IMR-90 (cell line): ENCODE data around the gene ZNF277. TPM values are rescaled to one million over a fixed set of nuclear protein-coding genes. Genes with fewer than 3 reads are reported as not detected.

ENCODE experiments used
- ATAC-seq: fragments of 200-7000 bp; cut with Tn5 transposase; 2 replicates; pipeline ENCODE4 v1.9.1; 2020; ENCODE audit warnings: low read depth, mild to moderate bottlenecking, moderate library complexity
- BruUV-seq: library from RNA; stranded (reverse); fragments of 400-500 nt; replicated peaks from 2 replicates; lab custom pipeline; 2021; lab: Mats Ljungman, UMichigan
- CTCF ChIA-PET: fragments of 300-600 bp; formaldehyde crosslinking; extraction: SDS; loops from one replicate; lab custom pipeline; 2021; ENCODE audit warnings: antibody characterized with exemption; lab: Yijun Ruan, JAX
- POLR2A ChIA-PET: fragments of 300-600 bp; sonication (Branson Sonifier 250); formaldehyde crosslinking; loops from one replicate; lab custom pipeline; 2022; ENCODE audit warnings: antibody characterized with exemption; ENCODE audit not compliant: unreplicated experiment; lab: Charles Lee
- DNase-seq: peaks from one replicate; pipeline ENCODE4 v3.0.0; 2013
- H2AFZ ChIP-seq: replicated peaks from 2 replicates; pipeline ENCODE3; 2013; ENCODE audit warnings: low read length, mild to moderate bottlenecking; ENCODE audit not compliant: poor library complexity
- H2AK5ac ChIP-seq: 2 replicates; pipeline ENCODE4 v1.6.1; 2013; ENCODE audit warnings: low read depth, low read length, inconsistent platforms
- H2AK9ac ChIP-seq: replicated peaks from 2 replicates; pipeline ENCODE3; 2013; ENCODE audit warnings: mild to moderate bottlenecking, low read depth, low read length, moderate library complexity; ENCODE audit not compliant: poor library complexity
- H2BK120ac ChIP-seq: 2 replicates; pipeline ENCODE4 v1.6.1; 2013; ENCODE audit warnings: low read depth, low read length, inconsistent platforms
- H2BK15ac ChIP-seq: 3 replicates; pipeline ENCODE4 v1.6.1; 2013; ENCODE audit warnings: low read depth, low read length, inconsistent platforms
- H2BK20ac ChIP-seq: 2 replicates; pipeline ENCODE4 v1.6.1; 2013; ENCODE audit warnings: low read depth, mild to moderate bottlenecking, inconsistent platforms, low read length, moderate library complexity
- H2BK5ac ChIP-seq: 2 replicates; pipeline ENCODE4 v1.6.1; 2013; ENCODE audit warnings: mild to moderate bottlenecking, low read depth, low read length, inconsistent platforms; ENCODE audit not compliant: poor library complexity, severe bottlenecking
- H3K14ac ChIP-seq: replicated peaks from 2 replicates; pipeline ENCODE4 v1.6.1; 2013; ENCODE audit warnings: low read depth, low read length, inconsistent platforms
- H3K18ac ChIP-seq: 2 replicates; pipeline ENCODE4 v1.6.1; 2013; ENCODE audit warnings: low read depth, low read length, control low read depth
- H3K23ac ChIP-seq: 2 replicates; pipeline ENCODE4 v1.6.1; 2013; ENCODE audit warnings: low read depth, low read length, inconsistent platforms
- H3K27ac ChIP-seq: 2 replicates; pipeline ENCODE4 v1.5.1; 2013; ENCODE audit warnings: mild to moderate bottlenecking, control low read depth, low read length; ENCODE audit not compliant: insufficient read depth
- H3K27me3 ChIP-seq: 2 replicates; pipeline ENCODE4 v1.6.1; 2013; ENCODE audit warnings: low read length; ENCODE audit not compliant: control insufficient read depth, insufficient read depth
- H3K36me3 ChIP-seq: 2 replicates; pipeline ENCODE4 v1.6.1; 2013; ENCODE audit warnings: low read length, mixed read lengths; ENCODE audit not compliant: control insufficient read depth, insufficient read depth
- H3K4ac ChIP-seq: 2 replicates; pipeline ENCODE4 v1.6.1; 2013; ENCODE audit warnings: low read depth, low read length, inconsistent platforms
- H3K4me1 ChIP-seq: 2 replicates; pipeline ENCODE4 v1.6.1; 2013; ENCODE audit warnings: low read length, mixed read lengths; ENCODE audit not compliant: control insufficient read depth, insufficient read depth
- H3K4me2 ChIP-seq: 2 replicates; pipeline ENCODE4 v1.6.1; 2013; ENCODE audit warnings: low read depth, mild to moderate bottlenecking, control low read depth, low read length, moderate library complexity
- H3K4me3 ChIP-seq: 2 replicates; pipeline ENCODE4 v1.5.1; 2013; ENCODE audit warnings: low read depth, mild to moderate bottlenecking, control low read depth, low read length, moderate library complexity; ENCODE audit not compliant: insufficient read depth
- H3K56ac ChIP-seq: 2 replicates; pipeline ENCODE4 v1.6.1; 2013; ENCODE audit warnings: low read length, inconsistent platforms; ENCODE audit not compliant: insufficient read depth; ENCODE audit errors: extremely low read depth
- H3K79me1 ChIP-seq, 2 experiments: 2 replicates each; pipeline ENCODE4 v1.6.1; 2013; ENCODE audit warnings: low read length in 2 of 2, inconsistent platforms in 1 of 2, low read depth in 1 of 2
- H3K9ac ChIP-seq: 2 replicates; pipeline ENCODE4 v1.6.1; 2013; ENCODE audit warnings: low read depth, low read length, control low read depth
- H3K9me1 ChIP-seq: 2 replicates; pipeline ENCODE4 v1.6.1; 2013; ENCODE audit warnings: low read length, inconsistent platforms; ENCODE audit not compliant: insufficient read depth
- H3K9me3 ChIP-seq: 2 replicates; pipeline ENCODE4 v1.6.1; 2013; ENCODE audit warnings: low read length; ENCODE audit not compliant: control insufficient read depth, insufficient read depth
- H4K20me1 ChIP-seq: 2 replicates; pipeline ENCODE4 v1.6.1; 2013; ENCODE audit warnings: low read length, inconsistent platforms; ENCODE audit not compliant: insufficient read depth
- H4K5ac ChIP-seq: 2 replicates; pipeline ENCODE4 v1.6.1; 2013; ENCODE audit warnings: mild to moderate bottlenecking, low read depth, low read length, control low read depth
- H4K8ac ChIP-seq, 2 experiments: 2 replicates each; pipeline ENCODE4 v1.6.1; 2013; ENCODE audit warnings: low read depth in 2 of 2, low read length in 2 of 2, control low read depth in 1 of 2, inconsistent platforms in 1 of 2
- H4K91ac ChIP-seq: 2 replicates; pipeline ENCODE4 v1.6.1; 2013; ENCODE audit warnings: low read depth, low read length, inconsistent platforms; ENCODE audit not compliant: insufficient read depth
- BHLHE40 ChIP-seq: fragments of 150-350 bp; IDR thresholded peaks from 2 replicates; pipeline ENCODE4 v1.6.1; 2016; ENCODE audit warnings: mild to moderate bottlenecking, low read depth, low read length
- CEBPB ChIP-seq: IDR thresholded peaks from 2 replicates; pipeline ENCODE4 v1.6.1; 2012; ENCODE audit warnings: low read depth, low read length, improper control_type of control experiment
- CHD1 ChIP-seq: IDR thresholded peaks from 2 replicates; pipeline ENCODE4 v1.6.1; 2012; ENCODE audit warnings: low read depth, low read length, improper control_type of control experiment
- CTCF ChIP-seq: conservative IDR thresholded peaks from 2 replicates; pipeline ENCODE4 v1.5.1; 2012; ENCODE audit warnings: mild to moderate bottlenecking, low read depth, low read length, improper control_type of control experiment
- ELK1 ChIP-seq: fragments of 150-350 bp; IDR thresholded peaks from 2 replicates; pipeline ENCODE4 v1.6.1; 2016; ENCODE audit warnings: low read depth, mild to moderate bottlenecking, low read length, moderate library complexity, borderline replicate concordance
- FOS ChIP-seq: fragments of 150-350 bp; IDR thresholded peaks from 2 replicates; pipeline ENCODE4 v1.6.1; 2016; ENCODE audit warnings: low read depth, low read length
- MAFK ChIP-seq: IDR thresholded peaks from 2 replicates; pipeline ENCODE4 v1.6.1; 2012; ENCODE audit warnings: low read depth, low read length, improper control_type of control experiment
- MAZ ChIP-seq: IDR thresholded peaks from 2 replicates; pipeline ENCODE4 v1.6.1; 2012; ENCODE audit warnings: low read depth, mild to moderate bottlenecking, low read length, improper control_type of control experiment, moderate library complexity, borderline replicate concordance
- MXI1 ChIP-seq: IDR thresholded peaks from 2 replicates; pipeline ENCODE4 v1.6.1; 2012; ENCODE audit warnings: low read depth, mild to moderate bottlenecking, low read length, moderate library complexity, borderline replicate concordance
- NFE2L2 ChIP-seq: fragments of 150-350 bp; IDR thresholded peaks from 2 replicates; pipeline ENCODE4 v1.6.1; 2016; ENCODE audit warnings: low read depth, mild to moderate bottlenecking, low read length
- POLR2A ChIP-seq: IDR thresholded peaks from 2 replicates; pipeline ENCODE4 v1.6.1; 2012; ENCODE audit warnings: mild to moderate bottlenecking, low read depth, low read length
- RAD21 ChIP-seq: IDR thresholded peaks from 2 replicates; pipeline ENCODE4 v1.6.1; 2012; ENCODE audit warnings: low read length, improper control_type of control experiment
- RCOR1 ChIP-seq: IDR thresholded peaks from 2 replicates; pipeline ENCODE4 v1.6.1; 2012; ENCODE audit warnings: mild to moderate bottlenecking, low read length, improper control_type of control experiment; ENCODE audit not compliant: insufficient replicate concordance
- RFX5 ChIP-seq: IDR thresholded peaks from 2 replicates; pipeline ENCODE4 v1.8.0; 2012; ENCODE audit warnings: low read depth, mild to moderate bottlenecking, low read length, moderate library complexity
- SMC3 ChIP-seq: fragments of 150-350 bp; IDR thresholded peaks from 2 replicates; pipeline ENCODE4 v1.6.1; 2016; ENCODE audit warnings: low read depth, mild to moderate bottlenecking, antibody characterized with exemption, low read length, moderate library complexity
- USF2 ChIP-seq: fragments of 150-350 bp; IDR thresholded peaks from 2 replicates; pipeline ENCODE4 v1.6.1; 2017; ENCODE audit warnings: mild to moderate bottlenecking, antibody characterized with exemption, low read length, low read depth
- WGBS, 2 experiments: methylation state at CpG; one replicate each; pipeline versions ENCODE4 v1.1.5 to v1.1.7; 2013; ENCODE audit warnings: missing lambda C conversion rate in 2 of 2; ENCODE audit not compliant: insufficient read length in 1 of 2; ENCODE audit errors: extremely low coverage in 2 of 2; 5-methylcytosine and 5-hydroxymethylcytosine counted together
- dilution Hi-C: fragments of 300-500 bp; cut with HindIII; formaldehyde crosslinking; loops from one replicate; pipeline ENCODE4 v1.14.3; 2018; ENCODE audit warnings: low sequenced_read_pairs; ENCODE audit not compliant: unreplicated experiment
- in situ Hi-C: fragments of 300-500 bp; cut with MboI; formaldehyde crosslinking; loops from 3 replicates; pipeline ENCODE4 v1.14.3; 2019; ENCODE audit warnings: low sequenced_read_pairs, inconsistent platforms, mixed read lengths
- intact Hi-C: fragments of 100-400 bp; cut with micrococcal nuclease; formaldehyde crosslinking; loops from 2 replicates; pipeline ENCODE4 v1.10.0; 2022
- polyA plus RNA-seq, 3 experiments: library from polyadenylated mRNA; depleted of rRNA; stranded (reverse); fragments of >200 nt; gene quantifications; 2 replicates each; pipeline ENCODE4 v1.2.3, GENCODE V29; 2012; ENCODE audit warnings: low replicate concordance in 1 of 3
- total RNA-seq: library from RNA; depleted of rRNA; stranded (reverse); fragments of >200 nt; gene quantifications from 2 replicates; pipeline ENCODE4 v1.2.3, GENCODE V29; 2012

The ZNF277 gene
- total and polyA plus RNA-seq, 2 of the 4 experiments (the other 2 are of a cell fraction): 7.3 to 21.3 TPM

GRCh38 chr7:112234147-112234546, 27.7 kb downstream of the ZNF277 start:
- ATAC-seq (no peak), DNase-seq (no peak)
- Histone ChIP-seq H3K4me2 (no peak overlapping the region), H2AK5ac (no peak overlapping the region), H3K79me1 (peaks cover 25 to 30% of the 10 kb centered on the region in 2 experiments; a peak in 3 of 4 replicates), H3K56ac (no peak overlapping the region), H3K23ac (no peak overlapping the region), H2AFZ (no peak overlapping the region), H4K20me1 (peaks cover 8% of the 10 kb centered on the region; the same call in 1 of the 2 replicates), H3K27me3 (no peaks in the 10 kb centered on the region), H4K8ac (no peak overlapping the region), H2BK20ac (no peak overlapping the region), H2BK5ac (no peak overlapping the region), H3K9me3 (no peaks in the 10 kb centered on the region), H3K4ac (no peak overlapping the region), H3K4me1 (peaks cover 3% of the 10 kb centered on the region; the same call in 1 of the 2 replicates), H2BK15ac (no peak overlapping the region), H3K27ac (no peak overlapping the region), H4K91ac (no peak overlapping the region), H2AK9ac (no peak overlapping the region), H2BK120ac (no peak overlapping the region), H3K14ac (no peak overlapping the region), H3K9ac (no peak overlapping the region), H3K9me1 (0 out of 2 replicates have a peak, but pooled peaks cover 3% of the 10 kb centered on the region), H3K4me3 (no peak overlapping the region), H4K5ac (no peak overlapping the region), H3K36me3 (no peaks in the 10 kb centered on the region), H3K18ac (no peak overlapping the region)
- dilution Hi-C loops (no loop called here), in situ Hi-C loops (no loop called here), intact Hi-C loops (no loop called here)
- BruUV-seq: no TSS peak
- POLR2A ChIA-PET: no interaction called here
- CTCF ChIA-PET: no interaction called here
- no peak for TF ChIP-seq MXI1
- TF ChIP-seq ELK1: no peak
- no peak for TF ChIP-seq MAFK
- no peak for TF ChIP-seq NFE2L2
- no peak for TF ChIP-seq RFX5
- TF ChIP-seq USF2: no peak
- TF ChIP-seq POLR2A: no peak
- no peak for TF ChIP-seq FOS
- TF ChIP-seq CHD1: no peak
- TF ChIP-seq BHLHE40: no peak
- no peak for TF ChIP-seq RCOR1
- TF ChIP-seq CEBPB: no peak
- TF ChIP-seq MAZ: no peak
- TF ChIP-seq SMC3: no peak
- no peak for TF ChIP-seq RAD21
- TF ChIP-seq CTCF: no peak
- no CpG with 5 or more reads among the region's 1 CpG for WGBS, 2 experiments
